HG03457 (cell line): ENCODE measurements around the gene FHIP2A.
A peak's percentile ranks its signal among the peaks of the same experiment; 100 is the strongest.
"Not testable (repeated sequence)": the region's sequence is repeated elsewhere in the genome, so short reads cannot be mapped to it uniquely, and the experiment has no call there.

Experiments
- ATAC-seq: cut with Tn5 transposase; IDR thresholded peaks from one replicate; pipeline ENCODE4 v1.9.1; 2021; ENCODE audit warnings: moderate number of reproducible peaks; ENCODE audit not compliant: unreplicated experiment

FHIP2A gene

DNA sequence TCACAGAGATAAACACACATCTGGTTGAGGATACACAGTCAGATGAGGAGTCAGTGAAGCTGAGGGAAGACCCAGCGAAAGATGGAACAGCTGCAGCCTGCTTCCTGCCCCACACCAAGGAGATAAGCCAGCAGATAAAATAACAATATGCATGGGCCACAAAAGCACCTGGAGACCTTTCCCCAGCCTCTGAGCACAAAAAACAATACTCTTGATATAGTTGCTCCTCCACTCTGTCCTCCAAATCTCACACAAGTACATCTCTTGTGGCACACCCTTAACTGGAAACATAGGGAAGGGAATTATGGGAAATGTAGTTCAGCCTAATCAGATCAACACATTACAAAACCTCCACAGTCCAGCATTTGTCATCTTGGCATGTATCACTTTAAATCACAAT is 9.7 kb upstream of the FHIP2A start:
- no peak for ATAC-seq

GRCh38 chr10:114815791-114816190 is 5.8 kb upstream of the FHIP2A start:
- no peak for ATAC-seq

DNA sequence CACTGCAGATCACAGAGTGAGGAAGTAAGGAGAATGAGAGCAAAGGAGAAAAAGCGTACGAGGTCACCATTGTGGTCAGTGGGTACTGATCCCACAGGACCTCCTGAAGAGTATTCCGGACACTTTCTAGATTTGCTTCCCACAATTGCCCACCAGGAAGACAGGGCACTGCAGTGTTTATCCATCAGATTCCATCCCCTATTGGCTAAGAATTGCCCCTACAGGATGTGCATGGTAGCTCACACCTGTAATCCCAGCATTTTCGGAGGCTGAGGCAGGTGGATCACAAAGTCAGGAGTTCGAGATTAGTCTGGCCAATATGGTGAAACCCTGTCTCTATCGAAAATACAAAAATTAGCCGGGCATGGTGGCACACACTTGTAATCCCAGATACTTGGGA is 5.3 kb upstream of the FHIP2A start:
- no peak for ATAC-seq

GRCh38 chr10:114819322-114819721 is 2.3 kb upstream of the FHIP2A start:
- no peak for ATAC-seq

- peak; percentile 32 for ATAC-seq
Measured at GRCh38 chr10:114821915-114822443, 399 bp downstream of the FHIP2A start.

DNA sequence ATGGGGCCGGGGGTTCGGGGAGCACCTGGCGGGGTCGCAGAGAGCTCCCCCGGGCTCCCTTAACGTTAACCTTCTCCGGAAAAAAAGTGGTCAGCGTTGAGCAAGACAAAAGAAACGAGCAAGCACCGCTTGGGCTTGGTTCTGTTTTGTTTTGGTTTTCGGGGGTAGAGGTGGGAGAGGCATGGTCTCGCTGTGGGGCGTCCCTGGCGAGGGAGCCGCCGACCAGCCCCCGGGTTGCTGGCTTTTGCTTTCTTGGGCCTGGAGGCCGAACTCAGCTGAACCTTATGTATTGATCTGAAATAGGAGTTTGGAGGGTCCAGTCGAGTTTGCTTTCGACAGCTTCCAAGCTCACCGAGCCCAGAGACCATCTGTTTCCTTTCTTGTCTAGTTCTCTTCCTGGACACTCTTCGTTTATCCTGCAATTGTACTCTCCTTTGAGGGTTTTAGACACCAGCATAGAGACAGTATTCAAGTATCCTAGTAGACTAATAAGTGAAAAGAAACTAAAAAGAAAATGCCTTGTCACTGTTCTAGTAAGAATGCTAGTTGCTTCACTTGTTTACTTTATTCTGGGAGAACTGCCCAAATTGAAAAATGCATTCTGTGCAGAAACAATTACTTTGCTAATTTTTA is 980 bp downstream of the FHIP2A start:
- peak; percentile 10 for ATAC-seq

DNA sequence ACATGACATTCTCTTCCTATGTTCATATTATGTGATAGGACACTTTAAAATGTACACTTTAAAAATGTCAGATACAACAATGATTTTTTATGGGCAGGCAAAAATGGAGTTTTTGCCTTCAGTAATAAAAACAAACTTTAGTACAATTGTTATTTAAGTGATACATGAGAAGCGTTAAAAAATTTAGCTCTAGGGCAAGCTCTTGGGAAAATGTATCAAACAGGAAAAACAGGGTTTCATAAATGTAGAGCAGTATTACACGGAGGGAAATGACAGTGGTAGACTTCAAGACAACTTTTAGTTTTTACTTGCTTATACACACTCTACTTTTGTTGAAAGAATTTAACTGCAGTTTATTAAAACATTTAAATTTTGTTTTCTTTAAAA is 1.5 kb downstream of the FHIP2A start:
- ATAC-seq = no peak

DNA sequence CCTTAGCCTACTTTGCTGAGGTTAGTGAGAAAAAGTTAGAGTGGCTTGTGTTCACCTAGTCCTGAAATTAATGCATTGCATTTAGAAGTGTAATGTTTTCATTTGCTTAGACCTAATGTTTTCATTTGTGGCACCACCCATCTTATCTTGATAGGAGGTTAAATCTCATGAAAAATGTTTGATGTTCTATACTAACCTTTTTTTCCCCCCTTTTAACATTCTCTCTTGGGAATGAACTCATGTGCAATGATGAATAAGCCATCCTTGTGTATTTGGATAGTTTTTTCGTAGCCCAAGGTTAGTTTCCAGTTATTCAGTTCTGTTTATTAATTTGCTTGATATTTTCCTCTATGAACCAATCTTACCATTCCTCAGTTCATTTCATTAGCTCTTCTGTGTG is 2.8 kb downstream of the FHIP2A start:
- ATAC-seq = no peak

DNA sequence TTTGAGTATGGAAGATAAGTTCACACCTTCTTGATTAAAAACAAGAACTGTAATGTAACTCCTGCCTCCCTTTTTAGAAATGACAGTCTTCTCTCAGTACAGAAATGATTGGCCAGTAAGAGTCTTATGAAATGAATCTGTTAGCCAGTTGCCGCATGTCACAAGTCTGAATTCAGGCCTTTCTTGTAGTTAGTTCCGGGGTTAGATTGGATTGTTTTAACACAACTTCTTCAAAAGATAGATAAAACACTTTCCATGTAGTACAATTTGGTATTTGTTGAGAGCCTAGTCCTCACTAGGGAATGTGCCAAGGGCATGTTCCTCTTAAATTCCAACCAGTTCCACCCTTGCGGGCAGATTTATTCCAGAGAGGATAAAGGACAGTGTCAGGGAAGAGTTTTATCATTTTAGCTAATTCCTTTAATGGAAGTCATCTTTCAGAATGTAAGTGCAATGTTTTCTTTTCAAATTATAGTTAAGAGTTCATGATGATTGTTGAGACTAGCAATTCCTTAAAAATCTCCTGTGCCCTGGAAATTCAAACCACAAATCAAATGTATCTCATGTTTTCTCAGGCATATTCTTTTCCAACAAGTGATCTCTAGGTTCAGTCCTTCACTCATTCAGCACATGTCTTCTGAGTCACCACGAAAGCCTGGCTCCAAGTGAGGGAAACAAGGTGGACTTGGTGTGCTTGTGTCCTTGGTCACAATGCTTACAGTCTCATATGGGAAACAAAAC is 4.1 kb downstream of the FHIP2A start:
- peak; percentile 41 for ATAC-seq

- no peak for ATAC-seq
Measured at GRCh38 chr10:114829160-114829909, 7.8 kb downstream of the FHIP2A start.

DNA sequence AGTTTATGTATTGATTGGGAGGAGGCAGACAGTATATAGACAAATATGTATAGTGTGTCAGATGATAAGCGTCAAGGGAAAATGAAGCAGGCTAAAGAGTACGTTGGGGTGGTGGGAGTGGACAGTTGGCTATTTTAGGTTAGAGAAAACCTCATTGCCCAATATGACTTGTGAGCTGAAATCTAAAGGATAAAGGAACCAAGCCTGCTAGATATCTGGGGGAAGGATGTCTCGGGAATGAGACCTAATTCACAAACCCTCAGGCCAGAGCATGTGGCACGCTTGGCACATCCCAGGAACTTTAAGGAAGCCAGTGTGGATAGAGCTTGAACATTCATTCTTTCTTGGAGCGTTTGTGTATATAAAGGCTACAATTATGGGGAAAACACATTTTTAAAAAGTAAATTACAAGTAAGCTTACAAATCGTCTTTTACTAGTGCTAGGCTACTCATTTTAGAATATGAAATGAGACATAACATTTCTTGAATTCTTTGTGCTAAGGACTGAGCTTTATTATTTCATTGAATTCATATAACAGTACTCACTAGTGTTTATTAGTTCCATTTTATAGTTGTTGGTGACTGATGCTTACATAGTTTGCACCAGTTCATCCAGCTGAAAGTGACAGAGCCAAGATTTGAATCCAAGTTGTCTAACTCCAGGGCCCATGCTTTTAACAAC is 9.7 kb downstream of the FHIP2A start:
- no peak for ATAC-seq

DNA sequence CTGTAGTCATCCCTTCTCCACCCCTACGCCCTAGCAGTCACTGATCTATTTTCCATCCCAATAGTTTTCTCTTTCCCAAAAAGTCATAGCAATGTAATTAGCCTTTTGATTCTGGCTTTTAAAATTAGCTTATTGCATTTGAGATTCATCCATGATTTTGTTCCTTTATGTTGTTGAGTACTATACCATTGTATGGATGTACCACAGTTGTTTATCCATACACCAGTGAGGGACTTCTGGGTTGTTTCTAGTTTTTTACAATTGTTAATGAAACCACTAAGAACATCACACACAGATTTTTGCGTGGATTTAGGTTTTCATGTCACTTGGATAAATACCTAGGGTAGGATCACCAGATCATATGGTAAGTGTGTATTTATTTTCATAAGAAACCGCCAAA is 16.1 kb downstream of the FHIP2A start:
- ATAC-seq = no peak

GRCh38 chr10:114839901-114840300 is 18.3 kb downstream of the FHIP2A start:
- no peak for ATAC-seq

GRCh38 chr10:114845978-114846693 is 24.6 kb downstream of the FHIP2A start:
- no peak for ATAC-seq

GRCh38 chr10:114847517-114847916 is 25.9 kb downstream of the FHIP2A start:
- not testable (repeated sequence) for ATAC-seq

DNA sequence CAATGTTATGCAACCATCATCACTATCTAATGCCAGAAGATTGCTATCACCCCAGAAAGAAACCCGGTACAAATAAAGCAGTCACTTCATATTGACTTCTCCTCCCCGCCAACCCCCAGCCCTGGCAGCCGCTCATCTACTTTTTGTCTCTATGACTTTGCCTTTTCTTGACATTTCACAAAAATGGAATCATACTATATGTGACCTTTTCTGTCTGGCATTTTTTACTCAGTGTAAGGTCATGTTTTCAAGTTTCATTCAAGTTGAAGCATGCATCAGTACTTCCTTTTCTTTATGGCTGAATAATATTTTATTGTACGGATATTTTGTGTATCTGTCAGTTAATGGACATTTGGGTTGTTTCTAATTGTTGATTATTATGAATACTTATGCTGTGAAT is 28.1 kb downstream of the FHIP2A start:
- no peak for ATAC-seq

- ATAC-seq = no peak
Measured at GRCh38 chr10:114850126-114850525, 28.5 kb downstream of the FHIP2A start.

GRCh38 chr10:114851336-114851735 is 29.8 kb downstream of the FHIP2A start:
- ATAC-seq = no peak

DNA sequence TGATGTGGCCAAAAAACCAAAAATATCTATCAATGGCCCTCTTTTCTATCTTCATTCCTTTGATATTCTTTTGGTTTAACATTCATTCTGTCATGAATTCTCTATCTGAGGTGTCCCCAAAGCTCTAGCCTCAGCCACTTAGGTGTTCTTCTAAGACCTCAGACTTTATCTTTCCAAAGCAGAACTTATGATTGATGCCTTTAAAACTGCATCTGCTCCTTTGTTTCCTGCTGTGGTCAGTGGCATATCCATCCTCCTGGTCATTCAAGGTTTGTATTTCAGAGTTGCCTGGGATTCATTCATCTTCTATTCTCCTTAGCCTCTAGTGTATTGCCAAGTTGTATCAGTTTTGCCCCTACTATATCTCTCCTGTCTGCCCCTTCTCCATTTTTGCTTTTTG is 30.6 kb downstream of the FHIP2A start:
- no peak for ATAC-seq

DNA sequence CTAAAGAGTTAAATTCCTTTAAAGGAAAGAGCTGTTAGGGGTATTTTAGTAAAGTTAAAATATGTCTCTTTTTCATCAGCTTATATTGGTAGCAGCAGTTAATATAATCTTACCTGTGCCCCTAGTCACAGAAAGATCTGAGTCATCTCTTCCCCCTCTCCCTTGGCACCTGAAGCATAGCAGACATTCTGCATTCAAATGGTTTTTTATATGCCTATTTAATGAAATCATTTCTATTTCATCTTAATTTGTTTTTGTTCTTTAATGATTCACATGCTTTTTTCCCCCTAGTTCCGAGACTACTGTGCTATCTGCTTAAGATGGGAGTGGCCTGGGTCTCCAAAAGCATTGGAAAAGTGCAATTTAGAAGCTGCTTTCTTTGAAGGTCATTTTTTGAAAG is 33.3 kb downstream of the FHIP2A start:
- no peak for ATAC-seq
